HepG2 (cell line): ENCODE data around the gene CCDC142. TPM values are rescaled to one million over a fixed set of nuclear protein-coding genes. Genes with fewer than 3 reads are reported as not detected.
A peak's percentile ranks its signal among the peaks of the same experiment; 100 is the strongest.

Source experiments
- ATAC-seq: fragments of 200-7000 bp; cut with Tn5 transposase; 3 replicates; pipeline ENCODE4 v1.9.1; 2020; ENCODE audit warnings: mild to moderate bottlenecking, moderate library complexity
- BruUV-seq: library from RNA; stranded (reverse); fragments of 400-500 nt; replicated peaks from 2 replicates; lab custom pipeline; 2021; lab: Mats Ljungman, UMichigan
- CTCF ChIA-PET: fragments of 300-600 bp; formaldehyde crosslinking; extraction: SDS; loops from one replicate; lab custom pipeline; 2021; ENCODE audit warnings: low total read pairs, inconsistent platforms, low intra/inter-chr PET ratio; lab: Yijun Ruan, JAX
- POLR2A ChIA-PET: fragments of 350-600 bp; sonication (Branson Sonifier 250); formaldehyde crosslinking; loops from one replicate; lab custom pipeline; 2020; ENCODE audit warnings: antibody characterized with exemption, inconsistent platforms; lab: Yijun Ruan, JAX
- DNase-seq: peaks from one replicate; pipeline ENCODE4 v3.0.0-alpha.2; 2015; ENCODE audit warnings: low spot score
- FAIRE-seq: peaks from 3 replicates; lab custom pipeline; 2011; peaks lifted over from hg19 to GRCh38; lab: Jason Lieb, UNC
- H2AFZ ChIP-seq: one replicate; pipeline ENCODE4 v1.6.1; 2011; ENCODE audit warnings: low read length, inconsistent platforms
- H3K27ac ChIP-seq: fragments of 300-600 bp; 3 replicates; pipeline ENCODE4 v1.8.0; 2011; ENCODE audit warnings: mixed run types, mild to moderate bottlenecking, mixed read lengths, low read length, inconsistent platforms; ENCODE audit not compliant: insufficient read depth; ENCODE audit errors: extremely low read length
- H3K27me3 ChIP-seq, 2 experiments: fragments of 200-600 bp in 1 of 2; 2 replicates in 1 of 2; 3 replicates in 1 of 2; pipeline versions ENCODE4 v1.6.0 to v1.8.0; 2011; ENCODE audit warnings: low read length in 2 of 2, mild to moderate bottlenecking in 2 of 2, moderate library complexity in 2 of 2, inconsistent platforms in 1 of 2; ENCODE audit not compliant: insufficient read depth in 2 of 2, control insufficient read depth in 1 of 2
- H3K36me3 ChIP-seq, 2 experiments: fragments of 200-600 bp in 1 of 2; replicated peaks in 1 of 2; 2 replicates in 1 of 2; 3 replicates in 1 of 2; pipeline versions ENCODE4 v1.5.1 to v1.8.0; 2011; ENCODE audit warnings: low read length in 2 of 2, inconsistent platforms in 1 of 2; ENCODE audit not compliant: insufficient read depth in 2 of 2, control insufficient read depth in 1 of 2
- H3K4me1 ChIP-seq: 2 replicates; pipeline ENCODE4 v1.5.1; 2012; ENCODE audit warnings: low read length, inconsistent platforms; ENCODE audit not compliant: insufficient read depth
- H3K4me2 ChIP-seq: 2 replicates; pipeline ENCODE4 v1.6.0; 2011; ENCODE audit warnings: low read depth, low read length, inconsistent platforms
- H3K4me3 ChIP-seq, 3 experiments: fragments of 200-600 bp in 1 of 3; sonication (generic), shearing (Covaris generic) in 1 of 3; replicated peaks in 1 of 3; 2 replicates each; pipeline ENCODE4 v1.5.1; 2011 to 2016; ENCODE audit warnings: low read length in 3 of 3, inconsistent platforms in 2 of 3, low read depth in 2 of 3, mild to moderate bottlenecking in 2 of 3, control low read depth in 1 of 3, mixed read lengths in 1 of 3; ENCODE audit not compliant: insufficient read depth in 1 of 3
- H3K79me2 ChIP-seq: one replicate; pipeline ENCODE4 v1.6.1; 2011; ENCODE audit warnings: low read length, inconsistent platforms; ENCODE audit not compliant: insufficient read depth
- H3K9ac ChIP-seq: 2 replicates; pipeline ENCODE4 v1.6.0; 2011; ENCODE audit warnings: mild to moderate bottlenecking, low read depth, low read length, inconsistent platforms; ENCODE audit not compliant: insufficient read depth
- H3K9me3 ChIP-seq: 2 replicates; pipeline ENCODE4 v1.5.1; 2012; ENCODE audit warnings: mild to moderate bottlenecking, low read length
- H4K20me1 ChIP-seq: 2 replicates; pipeline ENCODE4 v1.6.0; 2011; ENCODE audit warnings: inconsistent platforms, mild to moderate bottlenecking, low read length, moderate library complexity; ENCODE audit not compliant: insufficient read depth
- ETV5 ChIP-seq: IDR thresholded peaks from 2 replicates; pipeline ENCODE4 v1.6.1; 2018; ENCODE audit warnings: missing biosample characterization, missing genetic modification reagents, inconsistent platforms, borderline replicate concordance
- KDM4B ChIP-seq: sonication (generic); formaldehyde crosslinking; IDR thresholded peaks from 2 replicates; pipeline ENCODE4 v1.4.0; 2020; ENCODE audit warnings: missing genetic modification reagents
- MYC ChIP-seq: sonication (generic); formaldehyde crosslinking; IDR thresholded peaks from 2 replicates; pipeline ENCODE4 v1.9.0; 2021; ENCODE audit warnings: missing genetic modification reagents, borderline replicate concordance
- NFYB ChIP-seq: sonication (generic); formaldehyde crosslinking; IDR thresholded peaks from 2 replicates; pipeline ENCODE4 v1.4.0; 2020; ENCODE audit warnings: missing genetic modification reagents
- NFYC ChIP-seq: IDR thresholded peaks from 2 replicates; pipeline ENCODE4 v1.6.1; 2016; ENCODE audit warnings: missing genetic modification reagents, missing compliant biosample characterization
- ZBTB40 ChIP-seq, 2 experiments: fragments of 450-650 bp in 1 of 2; sonication (generic) in 1 of 2; formaldehyde crosslinking in 1 of 2; IDR thresholded peaks; 2 replicates each; pipeline versions ENCODE4 v1.6.1 to v1.8.0; 2016 to 2022; ENCODE audit warnings: antibody characterized with exemption in 1 of 2, mild to moderate bottlenecking in 1 of 2, missing genetic modification reagents in 1 of 2
- ZBTB42 ChIP-seq: sonication (generic); formaldehyde crosslinking; IDR thresholded peaks from 2 replicates; pipeline ENCODE4 v1.5.0; 2020; ENCODE audit warnings: mild to moderate bottlenecking, missing genetic modification reagents
- ZBTB7A ChIP-seq: sonication (generic); formaldehyde crosslinking; IDR thresholded peaks from 2 replicates; pipeline ENCODE4 v1.8.0; 2022; ENCODE audit warnings: mild to moderate bottlenecking, missing genetic modification reagents
- ZNF382 ChIP-seq: sonication (generic); formaldehyde crosslinking; IDR thresholded peaks from 2 replicates; pipeline ENCODE4 v1.5.0; 2020; ENCODE audit warnings: missing genetic modification reagents, mild to moderate bottlenecking, borderline replicate concordance
- ZNF709 ChIP-seq: sonication (generic); formaldehyde crosslinking; IDR thresholded peaks from 2 replicates; pipeline ENCODE4 v1.5.0; 2020; ENCODE audit warnings: mild to moderate bottlenecking, missing genetic modification reagents
- ZNF710 ChIP-seq: sonication (generic); formaldehyde crosslinking; IDR thresholded peaks from 2 replicates; pipeline ENCODE4 v1.5.0; 2020; ENCODE audit warnings: mild to moderate bottlenecking, missing genetic modification reagents, borderline replicate concordance
- ZNF749 ChIP-seq: sonication (generic); formaldehyde crosslinking; IDR thresholded peaks from 2 replicates; pipeline ENCODE4 v1.8.0; 2022; ENCODE audit warnings: mild to moderate bottlenecking, missing genetic modification reagents, moderate library complexity, borderline replicate concordance
- ZNF781 ChIP-seq: sonication (generic); formaldehyde crosslinking; IDR thresholded peaks from 2 replicates; pipeline ENCODE4 v1.5.1; 2020; ENCODE audit warnings: borderline replicate concordance, mild to moderate bottlenecking, missing genetic modification reagents; ENCODE audit errors: not compliant biosample characterization
- WGBS: methylation state at CpG from one replicate; pipeline ENCODE4 v1.1.6; 2017; ENCODE audit warnings: low lambda C conversion rate; 5-methylcytosine and 5-hydroxymethylcytosine counted together
- in situ Hi-C: cut with HindIII; loops from 2 replicates; pipeline ENCODE4 v1.10.0; 2017; ENCODE audit warnings: low pct_unique_long_range_greater_than_20kb; ENCODE audit not compliant: extremely low pct_ligation_motif_present
- intact Hi-C: fragments of 100-400 bp; cut with micrococcal nuclease; formaldehyde crosslinking; loops from one replicate; pipeline ENCODE4 v1.10.0; 2022; ENCODE audit not compliant: unreplicated experiment
- polyA plus RNA-seq, 8 experiments: library from polyadenylated mRNA; depleted of rRNA in 3 of 8; stranded (reverse) in 7 of 8; unstranded in 1 of 8; fragments of >200 nt; fragmentation: Illumina TruSeq in 4 of 8; extraction: Trizol in 4 of 8; gene quantifications; 2 replicates each; pipeline versions ENCODE4 v1.2.1 to v1.2.3, GENCODE V29; 2011 to 2016; ENCODE audit warnings: low read depth in 4 of 8, missing spikeins in 1 of 8, mixed read lengths in 1 of 8; ENCODE audit not compliant: insufficient read depth in 1 of 8
- total RNA-seq, 5 experiments: library from RNA; depleted of rRNA; stranded (reverse); fragments of >200 nt; fragmentation: Illumina TruSeq; extraction: Trizol; gene quantifications; 2 replicates each; pipeline ENCODE4 v1.2.3, GENCODE V29; 2016; ENCODE audit warnings: low read depth in 1 of 5

The CCDC142 gene
- total and polyA plus RNA-seq, 2 of the 13 experiments (the other 11 are each of a cell fraction or from before 2014, with no cell fraction given) = 14.7 to 30.4 TPM

GRCh38 chr2:74515981-74516633 is 33.3 kb upstream of the CCDC142 start:
- CTCF ChIA-PET = no interaction called here
- POLR2A ChIA-PET = interaction anchor here (1.0 to 2.1 kb wide), 3 partner anchors 12 to 34 kb away, joined by 3 to 6 read pairs (median 4); partner anchors contain the start of gene HTRA2
- intact Hi-C loops = no loop called here
- TF ChIP-seq ETV5 (CRISPR knock-in tag) (no peak), NFYC (CRISPR knock-in tag) (peak; percentile 52; the same call in 1 of the 2 replicates), ZBTB40 (IDR thresholded peaks at IDR 0.05) (no peak), ZBTB40 (CRISPR knock-in tag; IDR thresholded peaks at IDR 0.05) (0 out of 2 replicates have a peak, but pooled peaks have one; percentile 21), NFYB (CRISPR knock-in tag) (peak; percentile 47), MYC (CRISPR knock-in tag) (no peak), ZNF710 (CRISPR knock-in tag) (no peak), ZNF749 (CRISPR knock-in tag) (no peak), ZNF781 (CRISPR knock-in tag) (no peak), KDM4B (CRISPR knock-in tag) (no peak), ZBTB7A (CRISPR knock-in tag) (no peak), ZNF709 (CRISPR knock-in tag) (no peak), ZNF382 (CRISPR knock-in tag) (no peak), ZBTB42 (CRISPR knock-in tag) (no peak)

More at GRCh38 chr2:74515981-74516633, 33.3 kb upstream of the CCDC142 start:
- Histone ChIP-seq H3K79me2 (no peaks in the 10 kb centered on the region), H3K4me3 (no peak overlapping the region), H3K9ac (no peak overlapping the region), H3K4me2 (no peak overlapping the region), H3K4me1 (peaks cover 36% of the 10 kb centered on the region), H3K36me3 (peaks cover 13 to 20% of the 10 kb centered on the region in 2 experiments; a peak in 4 of 5 replicates), H3K9me3 (no peaks in the 10 kb centered on the region), H4K20me1 (no peaks in the 10 kb centered on the region), H2AFZ (no peak overlapping the region), H3K27me3 (no peaks in the 10 kb centered on the region), H3K27ac (no peak overlapping the region)
- FAIRE-seq = no peak
- no peak for DNase-seq
- BruUV-seq = no TSS peak
- in situ Hi-C loops = no loop called here
- WGBS = 98% methylated on average over 72 of the region's 72 CpGs
- no peak for ATAC-seq
